ENCODE results near the gene OTOG.

Gene OTOG

DNA sequence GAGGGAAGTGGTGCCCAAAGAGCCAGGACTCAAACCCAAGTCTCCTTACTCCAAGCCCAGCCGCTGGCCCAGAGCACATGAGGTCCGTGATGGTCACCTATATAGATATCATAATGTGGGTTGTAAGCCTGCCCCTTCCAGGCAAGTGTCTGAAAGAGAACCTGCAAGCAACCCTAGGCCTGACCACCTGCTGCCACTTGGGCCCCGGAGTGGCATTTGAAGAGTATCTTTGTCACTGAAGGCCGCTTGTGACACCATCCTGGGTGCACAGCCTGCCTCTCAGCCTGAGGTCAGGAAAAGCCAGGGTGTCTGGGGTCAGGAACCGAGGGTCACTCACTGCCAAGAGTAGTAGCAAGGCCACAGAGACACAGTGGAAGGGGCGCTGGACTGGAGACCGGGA lies 32.4 kb downstream of the OTOG start:
- Histone ChIP-seq H4K20me1 (ENCODE audit: insufficient read depth) (no peaks in the 10 kb centered on the region), H3K79me2 (ENCODE audit: insufficient read depth, low read depth) (no peaks in the 10 kb centered on the region)

DNA sequence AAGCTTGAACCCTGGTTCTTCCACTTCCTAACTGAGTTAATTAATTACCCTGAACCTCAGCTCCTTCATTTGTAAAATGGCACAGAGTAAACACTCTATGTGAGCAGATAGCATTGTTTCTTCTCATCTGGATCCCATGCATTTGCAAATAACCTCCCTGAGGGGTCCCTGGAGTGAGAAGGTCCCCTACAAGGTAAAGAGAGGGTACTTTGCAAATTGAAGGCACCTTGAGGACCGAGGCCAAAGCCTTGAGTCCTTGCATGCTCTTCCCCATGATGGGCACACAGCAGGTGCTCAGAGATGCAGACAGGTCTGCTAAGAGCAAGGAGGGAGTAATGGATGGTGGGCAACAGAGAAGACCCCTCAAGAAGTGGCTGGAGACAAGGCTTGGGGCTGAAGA lies 33.2 kb downstream of the OTOG start:
- Histone ChIP-seq H3K79me2 (ENCODE audit: insufficient read depth, low read depth) (no peaks in the 10 kb centered on the region), H3K27ac (no peak overlapping the region), H3K4me2 (no peak overlapping the region), H3K4me3 (IDR thresholded peaks at IDR 0.05; ENCODE audit: insufficient read depth, low read depth, low read length) (no peak overlapping the region), H2AFZ (ENCODE audit: low read depth) (no peak overlapping the region), H3K36me3 (ENCODE audit: insufficient read depth) (no peaks in the 10 kb centered on the region), H3K4me1 (ENCODE audit: low read depth, poor library complexity, severe bottlenecking) (no peaks in the 10 kb centered on the region), H3K27me3 (ENCODE audit: insufficient read depth, low read depth) (no peaks in the 10 kb centered on the region), H4K20me1 (ENCODE audit: insufficient read depth) (no peaks in the 10 kb centered on the region), H3K9ac (no peak overlapping the region)
- TF ChIP-seq, protein P1, sequence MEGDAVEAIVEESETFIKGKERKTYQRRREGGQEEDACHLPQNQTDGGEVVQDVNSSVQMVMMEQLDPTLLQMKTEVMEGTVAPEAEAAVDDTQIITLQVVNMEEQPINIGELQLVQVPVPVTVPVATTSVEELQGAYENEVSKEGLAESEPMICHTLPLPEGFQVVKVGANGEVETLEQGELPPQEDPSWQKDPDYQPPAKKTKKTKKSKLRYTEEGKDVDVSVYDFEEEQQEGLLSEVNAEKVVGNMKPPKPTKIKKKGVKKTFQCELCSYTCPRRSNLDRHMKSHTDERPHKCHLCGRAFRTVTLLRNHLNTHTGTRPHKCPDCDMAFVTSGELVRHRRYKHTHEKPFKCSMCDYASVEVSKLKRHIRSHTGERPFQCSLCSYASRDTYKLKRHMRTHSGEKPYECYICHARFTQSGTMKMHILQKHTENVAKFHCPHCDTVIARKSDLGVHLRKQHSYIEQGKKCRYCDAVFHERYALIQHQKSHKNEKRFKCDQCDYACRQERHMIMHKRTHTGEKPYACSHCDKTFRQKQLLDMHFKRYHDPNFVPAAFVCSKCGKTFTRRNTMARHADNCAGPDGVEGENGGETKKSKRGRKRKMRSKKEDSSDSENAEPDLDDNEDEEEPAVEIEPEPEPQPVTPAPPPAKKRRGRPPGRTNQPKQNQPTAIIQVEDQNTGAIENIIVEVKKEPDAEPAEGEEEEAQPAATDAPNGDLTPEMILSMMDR (conservative IDR thresholded peaks at IDR 0.05; ENCODE audit: low read depth, low read length) = no peak

More for the DNA sequence above, 32.4 kb downstream of the OTOG start:
- H3K4me1 ChIP-seq (ENCODE audit: low read depth, poor library complexity, severe bottlenecking) = no peaks in the 10 kb centered on the region
- TF ChIP-seq, protein P1 (conservative IDR thresholded peaks at IDR 0.05; ENCODE audit: low read depth, low read length) = no peak
- no peak overlapping the region for H3K4me2 ChIP-seq
- H2AFZ ChIP-seq (ENCODE audit: low read depth) = no peak overlapping the region
- no peaks in the 10 kb centered on the region for H3K36me3 ChIP-seq (ENCODE audit: insufficient read depth)
- no peak overlapping the region for H3K9ac ChIP-seq
- no peak overlapping the region for H3K27ac ChIP-seq
- no peak overlapping the region for H3K4me3 ChIP-seq (IDR thresholded peaks at IDR 0.05; ENCODE audit: insufficient read depth, low read depth, low read length)
- no peaks in the 10 kb centered on the region for H3K27me3 ChIP-seq (ENCODE audit: insufficient read depth, low read depth)

DNA sequence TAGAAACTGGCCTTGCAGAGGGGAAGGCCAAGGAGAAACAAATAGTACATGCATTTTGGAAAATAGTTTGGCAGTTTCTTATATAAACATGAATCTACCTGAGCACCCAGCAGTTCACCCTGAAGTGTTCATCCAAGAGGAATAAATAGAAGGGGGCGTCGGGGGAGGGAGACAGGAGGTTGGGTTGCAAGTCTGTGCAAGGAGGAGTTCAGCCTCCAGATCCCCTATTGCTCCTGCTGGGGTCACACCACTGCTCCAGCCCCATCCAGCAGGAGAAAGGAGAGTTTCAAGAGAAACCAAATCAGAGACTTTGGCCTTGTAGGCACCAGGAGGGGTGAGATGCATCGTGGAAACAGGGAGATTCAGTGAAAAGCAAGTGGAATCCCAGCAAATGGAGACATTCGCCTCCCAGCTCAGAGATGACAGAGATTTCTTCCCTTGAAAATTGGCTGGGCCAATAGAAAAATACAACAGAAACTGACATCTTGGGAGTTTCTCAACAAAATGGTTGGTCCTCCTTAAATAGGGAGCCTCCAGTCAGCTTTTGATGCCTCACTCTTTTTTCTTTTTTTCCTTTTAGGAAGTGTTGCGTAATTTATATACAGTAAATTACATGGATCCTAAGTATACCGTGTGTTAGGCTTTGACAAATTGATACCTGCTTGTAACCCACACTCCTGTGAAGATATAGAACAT lies 34.1 kb downstream of the OTOG start:
- Histone ChIP-seq H3K4me3 (IDR thresholded peaks at IDR 0.05; ENCODE audit: insufficient read depth, low read depth, low read length) (no peak overlapping the region), H3K27ac (no peak overlapping the region), H3K79me2 (ENCODE audit: insufficient read depth, low read depth) (no peaks in the 10 kb centered on the region), H3K36me3 (ENCODE audit: insufficient read depth) (no peaks in the 10 kb centered on the region), H2AFZ (ENCODE audit: low read depth) (no peak overlapping the region), H3K4me1 (ENCODE audit: low read depth, poor library complexity, severe bottlenecking) (no peaks in the 10 kb centered on the region), H3K9ac (no peak overlapping the region), H4K20me1 (ENCODE audit: insufficient read depth) (no peaks in the 10 kb centered on the region), H3K27me3 (ENCODE audit: insufficient read depth, low read depth) (no peaks in the 10 kb centered on the region), H3K4me2 (no peak overlapping the region)
- TF ChIP-seq, protein P1 (conservative IDR thresholded peaks at IDR 0.05; ENCODE audit: low read depth, low read length) = no peak

DNA sequence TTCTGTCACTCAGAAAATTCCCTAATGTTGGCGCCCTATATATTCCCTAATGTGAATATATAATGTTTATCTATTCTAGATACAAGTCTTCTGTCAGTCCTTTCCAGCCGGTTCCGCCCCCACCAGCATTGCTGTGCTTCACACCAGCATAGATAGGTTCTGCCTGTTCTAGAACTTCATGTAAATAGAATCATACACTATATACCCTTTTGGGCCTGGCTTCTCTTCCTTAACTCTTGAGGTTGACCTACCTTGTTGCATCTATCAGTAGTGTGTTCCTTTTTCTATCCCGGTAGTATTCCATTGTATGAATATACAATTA lies 34.6 kb downstream of the OTOG start:
- TF ChIP-seq, protein P1 (conservative IDR thresholded peaks at IDR 0.05; ENCODE audit: low read depth, low read length) = no peak
- no peaks in the 10 kb centered on the region for H3K4me1 ChIP-seq (ENCODE audit: low read depth, poor library complexity, severe bottlenecking)
- no peak overlapping the region for H3K9ac ChIP-seq
- no peak overlapping the region for H3K4me2 ChIP-seq
- no peak overlapping the region for H3K27ac ChIP-seq
- H4K20me1 ChIP-seq (ENCODE audit: insufficient read depth) = no peaks in the 10 kb centered on the region
- H3K36me3 ChIP-seq (ENCODE audit: insufficient read depth) = no peaks in the 10 kb centered on the region
- no peak overlapping the region for H3K4me3 ChIP-seq (IDR thresholded peaks at IDR 0.05; ENCODE audit: insufficient read depth, low read depth, low read length)
- H2AFZ ChIP-seq (ENCODE audit: low read depth) = no peak overlapping the region
- no peaks in the 10 kb centered on the region for H3K27me3 ChIP-seq (ENCODE audit: insufficient read depth, low read depth)
- no peaks in the 10 kb centered on the region for H3K79me2 ChIP-seq (ENCODE audit: insufficient read depth, low read depth)

All from KMS-11 (cell line).